ENCODE data around the gene USP15. TPM values are rescaled to one million over a fixed set of nuclear protein-coding genes. Genes with fewer than 3 reads are reported as not detected.

USP15 gene
- total and polyA plus RNA-seq, 2 of the 4 experiments (the other 2 are of a cell fraction) = 28.5 to 49.6 TPM

DNA sequence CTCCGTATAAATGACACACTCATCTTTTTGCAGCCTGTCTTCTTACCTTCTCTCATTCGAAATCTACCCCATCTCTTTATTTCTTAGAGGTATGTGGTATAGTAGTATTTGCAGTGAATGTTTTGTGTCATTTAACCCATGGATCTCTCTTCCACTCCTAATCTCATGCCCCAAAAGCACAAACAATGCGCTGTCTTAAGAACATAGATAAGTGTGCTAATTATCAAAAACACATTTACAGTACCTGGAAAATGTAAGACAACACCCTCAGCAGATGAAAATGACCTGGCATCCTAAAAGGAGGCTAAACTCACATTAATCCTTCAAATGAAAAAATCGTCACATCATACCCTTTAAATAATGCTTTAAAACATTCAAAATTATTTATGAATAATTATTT is 10.7 kb downstream of the USP15 start:
- Histone ChIP-seq H2AFZ (replicated peaks; ENCODE audit: low read length, poor library complexity) (no peak overlapping the region), H3K36me3 (ENCODE audit: control insufficient read depth, insufficient read depth, low read length) (no peaks in the 10 kb centered on the region), H3K4ac (ENCODE audit: low read depth, low read length) (no peak overlapping the region), H3K23ac (ENCODE audit: low read depth, low read length) (no peak overlapping the region), H3K4me3 (ENCODE audit: insufficient read depth, low read depth, low read length) (no peak overlapping the region), H3K9ac (ENCODE audit: low read depth, low read length) (no peak overlapping the region), H2BK20ac (ENCODE audit: low read depth, low read length) (no peak overlapping the region), H3K9me1 (ENCODE audit: insufficient read depth, low read length) (peaks cover 3% of the 10 kb centered on the region; the same call in 1 of the 2 replicates), H3K18ac (ENCODE audit: low read depth, low read length) (no peak overlapping the region), H2AK9ac (replicated peaks; ENCODE audit: low read depth, low read length, poor library complexity) (no peak overlapping the region), H3K4me2 (ENCODE audit: low read depth, low read length) (no peak overlapping the region), H4K5ac (ENCODE audit: low read depth, low read length) (no peak overlapping the region), H2BK15ac (ENCODE audit: low read depth, low read length) (no peak overlapping the region), H3K27me3 (ENCODE audit: control insufficient read depth, insufficient read depth, low read length) (no peaks in the 10 kb centered on the region), H4K20me1 (ENCODE audit: insufficient read depth, low read length) (peaks cover 47% of the 10 kb centered on the region), H2BK5ac (ENCODE audit: low read depth, low read length, poor library complexity, severe bottlenecking) (no peak overlapping the region), H2AK5ac (ENCODE audit: low read depth, low read length) (no peak overlapping the region), H3K14ac (replicated peaks; ENCODE audit: low read depth, low read length) (no peak overlapping the region), H4K8ac (ENCODE audit: low read depth in 2 of 2, low read length in 2 of 2) (no peak overlapping the region), H3K79me1 (ENCODE audit: low read depth in 1 of 2, low read length in 2 of 2) (peaks cover 8 to 51% of the 10 kb centered on the region in 2 experiments), H3K27ac (ENCODE audit: insufficient read depth, low read length) (no peak overlapping the region), H3K56ac (ENCODE audit: extremely low read depth, insufficient read depth, low read length) (no peak overlapping the region), H3K4me1 (ENCODE audit: control insufficient read depth, insufficient read depth, low read length) (peaks cover 13% of the 10 kb centered on the region), H4K91ac (ENCODE audit: insufficient read depth, low read depth, low read length) (no peak overlapping the region), H3K9me3 (ENCODE audit: control insufficient read depth, insufficient read depth, low read length) (no peaks in the 10 kb centered on the region), H2BK120ac (ENCODE audit: low read depth, low read length) (no peak overlapping the region)
- no peak for TF ChIP-seq POLR2A (IDR thresholded peaks at IDR 0.05; ENCODE audit: low read depth, low read length)
- TF ChIP-seq MAZ (IDR thresholded peaks at IDR 0.05; ENCODE audit: borderline replicate concordance, low read depth, low read length) = no peak
- TF ChIP-seq, protein P1, sequence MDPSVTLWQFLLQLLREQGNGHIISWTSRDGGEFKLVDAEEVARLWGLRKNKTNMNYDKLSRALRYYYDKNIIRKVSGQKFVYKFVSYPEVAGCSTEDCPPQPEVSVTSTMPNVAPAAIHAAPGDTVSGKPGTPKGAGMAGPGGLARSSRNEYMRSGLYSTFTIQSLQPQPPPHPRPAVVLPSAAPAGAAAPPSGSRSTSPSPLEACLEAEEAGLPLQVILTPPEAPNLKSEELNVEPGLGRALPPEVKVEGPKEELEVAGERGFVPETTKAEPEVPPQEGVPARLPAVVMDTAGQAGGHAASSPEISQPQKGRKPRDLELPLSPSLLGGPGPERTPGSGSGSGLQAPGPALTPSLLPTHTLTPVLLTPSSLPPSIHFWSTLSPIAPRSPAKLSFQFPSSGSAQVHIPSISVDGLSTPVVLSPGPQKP (IDR thresholded peaks at IDR 0.05; ENCODE audit: borderline replicate concordance, low read depth, low read length) = no peak
- TF ChIP-seq BHLHE40 (IDR thresholded peaks at IDR 0.05; ENCODE audit: low read depth, low read length) = no peak
- TF ChIP-seq NFE2L2 (IDR thresholded peaks at IDR 0.05; ENCODE audit: low read depth, low read length) = no peak
- TF ChIP-seq CHD1 (IDR thresholded peaks at IDR 0.05; ENCODE audit: low read depth, low read length) = no peak
- no peak for TF ChIP-seq MXI1 (IDR thresholded peaks at IDR 0.05; ENCODE audit: borderline replicate concordance, low read depth, low read length)
- TF ChIP-seq RCOR1 (IDR thresholded peaks at IDR 0.05; ENCODE audit: insufficient replicate concordance, low read length) = no peak
- BruUV-seq (replicated peaks) = no TSS peak
- DNase-seq (no peak), ATAC-seq (ENCODE audit: low read depth) (no peak)
- in situ Hi-C loops (cut with MboI; ENCODE audit: low sequenced_read_pairs) (no loop called here), dilution Hi-C loops (cut with HindIII; ENCODE audit: low sequenced_read_pairs, unreplicated experiment) (no loop called here), intact Hi-C loops (cut with micrococcal nuclease) (no loop called here)
- WGBS, 2 experiments (ENCODE audit: extremely low coverage in 2 of 2, insufficient read length in 1 of 2) = no CpG with 5 or more reads among the region's 4 CpGs
- ChIA-PET CTCF (interaction anchor here (1.0 kb wide), 1 partner anchor 11 kb away, joined by 3 read pairs; no protein-coding TSS in a partner anchor), POLR2A (ENCODE audit: unreplicated experiment) (no interaction called here)

Measured in IMR-90 (cell line).